ENCODE measurements around the gene PTPRK.

The PTPRK gene

GRCh38 chr6:128230267-128230989, 290.0 kb downstream of the PTPRK start:
- no peak overlapping the region for H3K4me2 ChIP-seq (ENCODE audit: low read length)
- no peaks in the 10 kb centered on the region for H3K9me3 ChIP-seq (ENCODE audit: low read length)
- H3K4me3 ChIP-seq (ENCODE audit: low read depth, low read length, poor library complexity, severe bottlenecking): no peak overlapping the region
- H3F3A ChIP-seq (ENCODE audit: insufficient read depth, low read length): no peaks in the 10 kb centered on the region
- no peaks in the 10 kb centered on the region for H4K20me1 ChIP-seq (ENCODE audit: insufficient read depth, low read length)
- TF ChIP-seq CTCF (IDR thresholded peaks at IDR 0.05; ENCODE audit: low read length) (no peak), EZH2 (IDR thresholded peaks at IDR 0.05; ENCODE audit: borderline replicate concordance, low read length) (no peak)
- no peak overlapping the region for H3K27ac ChIP-seq (ENCODE audit: low read depth, low read length, poor library complexity, severe bottlenecking)
- H3K4me1 ChIP-seq (ENCODE audit: insufficient read depth, low read length, severe bottlenecking): no peaks in the 10 kb centered on the region
- H3K9me2 ChIP-seq (ENCODE audit: low read depth, low read length): no peaks in the 10 kb centered on the region
- no peaks in the 10 kb centered on the region for H3K79me2 ChIP-seq (ENCODE audit: insufficient read depth, low read length)
- no peaks in the 10 kb centered on the region for H3K36me3 ChIP-seq (ENCODE audit: insufficient read depth, low read length)
- no peak overlapping the region for H2AFZ ChIP-seq (ENCODE audit: low read length)
- no peak overlapping the region for H3K9ac ChIP-seq (ENCODE audit: low read length)
- no peaks in the 10 kb centered on the region for H3K27me3 ChIP-seq (ENCODE audit: insufficient read depth, low read length)

DNA sequence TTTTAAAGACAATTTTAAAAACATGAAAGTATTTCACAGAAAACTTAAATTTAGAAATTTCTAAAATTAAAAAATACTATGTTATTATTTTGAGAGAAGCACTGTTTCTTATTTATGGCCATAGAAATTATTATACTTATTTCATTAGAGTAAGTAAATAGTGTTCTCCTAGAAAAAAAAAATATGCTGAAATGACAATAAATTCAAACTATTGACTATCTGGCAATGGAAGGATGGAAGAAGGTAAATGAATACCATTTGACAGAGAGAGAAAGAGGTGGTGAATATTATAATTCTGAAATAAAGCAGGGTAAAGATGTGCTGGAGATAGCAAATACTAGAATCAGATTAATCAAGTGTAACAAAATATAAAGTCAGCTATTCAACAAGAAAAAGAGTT, 294.8 kb downstream of the PTPRK start:
- Histone ChIP-seq H3K4me1 (ENCODE audit: insufficient read depth, low read length, severe bottlenecking) (no peaks in the 10 kb centered on the region), H4K20me1 (ENCODE audit: insufficient read depth, low read length) (no peaks in the 10 kb centered on the region), H3K4me3 (ENCODE audit: low read depth, low read length, poor library complexity, severe bottlenecking) (no peak overlapping the region), H3K9me3 (ENCODE audit: low read length) (no peaks in the 10 kb centered on the region), H3K79me2 (ENCODE audit: insufficient read depth, low read length) (no peaks in the 10 kb centered on the region), H3K36me3 (ENCODE audit: insufficient read depth, low read length) (no peaks in the 10 kb centered on the region), H3K4me2 (ENCODE audit: low read length) (no peak overlapping the region), H3K9me2 (ENCODE audit: low read depth, low read length) (no peaks in the 10 kb centered on the region), H3F3A (ENCODE audit: insufficient read depth, low read length) (no peaks in the 10 kb centered on the region), H3K9ac (ENCODE audit: low read length) (no peak overlapping the region), H3K27ac (ENCODE audit: low read depth, low read length, poor library complexity, severe bottlenecking) (no peak overlapping the region), H2AFZ (ENCODE audit: low read length) (no peak overlapping the region), H3K27me3 (ENCODE audit: insufficient read depth, low read length) (no peaks in the 10 kb centered on the region)
- no peak for TF ChIP-seq EZH2 (IDR thresholded peaks at IDR 0.05; ENCODE audit: borderline replicate concordance, low read length)
- no peak for TF ChIP-seq CTCF (IDR thresholded peaks at IDR 0.05; ENCODE audit: low read length)

GRCh38 chr6:128216917-128217316, 303.5 kb downstream of the PTPRK start:
- Histone ChIP-seq H3K9me2 (ENCODE audit: low read depth, low read length) (no peaks in the 10 kb centered on the region), H4K20me1 (ENCODE audit: insufficient read depth, low read length) (no peaks in the 10 kb centered on the region), H3K4me1 (ENCODE audit: insufficient read depth, low read length, severe bottlenecking) (no peaks in the 10 kb centered on the region), H3K4me2 (ENCODE audit: low read length) (no peak overlapping the region), H2AFZ (ENCODE audit: low read length) (no peak overlapping the region), H3K36me3 (ENCODE audit: insufficient read depth, low read length) (no peaks in the 10 kb centered on the region), H3F3A (ENCODE audit: insufficient read depth, low read length) (no peaks in the 10 kb centered on the region), H3K27ac (ENCODE audit: low read depth, low read length, poor library complexity, severe bottlenecking) (no peak overlapping the region), H3K27me3 (ENCODE audit: insufficient read depth, low read length) (no peaks in the 10 kb centered on the region), H3K9me3 (ENCODE audit: low read length) (no peaks in the 10 kb centered on the region), H3K79me2 (ENCODE audit: insufficient read depth, low read length) (no peaks in the 10 kb centered on the region), H3K4me3 (ENCODE audit: low read depth, low read length, poor library complexity, severe bottlenecking) (no peak overlapping the region), H3K9ac (ENCODE audit: low read length) (no peak overlapping the region)
- TF ChIP-seq EZH2 (IDR thresholded peaks at IDR 0.05; ENCODE audit: borderline replicate concordance, low read length) (no peak), CTCF (IDR thresholded peaks at IDR 0.05; ENCODE audit: low read length) (no peak)
